K562 (cell line): Measurements from ENCODE around the gene KIF20A. TPM values are rescaled to one million over a fixed set of nuclear protein-coding genes. Genes with fewer than 3 reads are reported as not detected.

ENCODE experiments used
- ATAC-seq: fragments of 200-7000 bp; cut with Tn5 transposase; 3 replicates; pipeline ENCODE4 v1.9.1; 2020; ENCODE audit warnings: moderate library complexity
- BruUV-seq: library from RNA; stranded (reverse); fragments of 400-500 nt; replicated peaks from 2 replicates; lab custom pipeline; 2021; lab: Mats Ljungman, UMichigan
- CTCF ChIA-PET: fragments of 300-600 bp; formaldehyde crosslinking; extraction: SDS; loops from one replicate; lab custom pipeline; 2021; ENCODE audit warnings: low intra/inter-chr PET ratio; lab: Yijun Ruan, JAX
- POLR2A ChIA-PET: fragments of 300-600, 350-650 bp; sonication (Branson Sonifier 250); formaldehyde crosslinking; extraction: SDS; loops from one replicate; lab custom pipeline; 2021; ENCODE audit warnings: antibody characterized with exemption, inconsistent platforms; lab: Yijun Ruan, JAX
- DNase-seq, 4 experiments: peaks; one replicate each; pipeline versions ENCODE4 v3.0.0 to v3.0.0-alpha.2; 2011 to 2018; ENCODE audit warnings: low spot score in 3 of 4, mixed read lengths in 3 of 4; ENCODE audit errors: extremely low read depth in 1 of 4
- FAIRE-seq: peaks from 2 replicates; lab custom pipeline; 2011; peaks lifted over from hg19 to GRCh38; lab: Jason Lieb, UNC
- H2AFZ ChIP-seq: 2 replicates; pipeline ENCODE4 v1.6.0; 2011; ENCODE audit warnings: low read depth, low read length, control low read depth, inconsistent platforms
- H3K27ac ChIP-seq: fragments of 200-600 bp; 3 replicates; pipeline ENCODE4 v1.8.0; 2011; ENCODE audit warnings: low read depth, mild to moderate bottlenecking, control low read depth, inconsistent platforms, low read length, moderate library complexity, mixed read lengths; ENCODE audit errors: extremely low read depth
- H3K27me3 ChIP-seq, 2 experiments: fragments of 300-600 bp in 1 of 2; 2 replicates in 1 of 2; 3 replicates in 1 of 2; pipeline versions ENCODE4 v1.6.0 to v1.8.0; 2011; ENCODE audit warnings: inconsistent platforms in 2 of 2, low read length in 2 of 2, mild to moderate bottlenecking in 1 of 2, mixed read lengths in 1 of 2, moderate library complexity in 1 of 2; ENCODE audit not compliant: control insufficient read depth in 2 of 2, insufficient read depth in 2 of 2
- H3K36me3 ChIP-seq: fragments of 300-600 bp; 3 replicates; pipeline ENCODE4 v1.8.0; 2011; ENCODE audit warnings: mild to moderate bottlenecking, low read length, inconsistent platforms; ENCODE audit not compliant: control insufficient read depth, insufficient read depth
- H3K4me1 ChIP-seq, 2 experiments: fragments of 200-600 bp in 1 of 2; replicated peaks in 1 of 2; 2 replicates in 1 of 2; 3 replicates in 1 of 2; pipeline versions ENCODE4 v1.5.1 to v1.8.0; 2011; ENCODE audit warnings: inconsistent platforms in 2 of 2, low read length in 2 of 2, mild to moderate bottlenecking in 1 of 2, mixed read lengths in 1 of 2, moderate library complexity in 1 of 2; ENCODE audit not compliant: control insufficient read depth in 2 of 2, insufficient read depth in 2 of 2
- H3K4me2 ChIP-seq: 2 replicates; pipeline ENCODE4 v1.6.1; 2011; ENCODE audit warnings: low read length, control low read depth, inconsistent platforms, mixed read lengths; ENCODE audit not compliant: insufficient read depth
- H3K4me3 ChIP-seq: fragments of 200-600 bp; sonication (generic), shearing (Covaris generic); 2 replicates; pipeline ENCODE4 v1.5.1; 2016; ENCODE audit warnings: control low read depth, inconsistent platforms
- H3K79me2 ChIP-seq: fragments of 200-600 bp; 3 replicates; pipeline ENCODE4 v1.8.0; 2011; ENCODE audit warnings: low read length, inconsistent platforms; ENCODE audit not compliant: control insufficient read depth, insufficient read depth
- H3K9ac ChIP-seq, 2 experiments: 2 replicates each; pipeline versions ENCODE4 v1.6.0 to v1.6.1; 2011; ENCODE audit warnings: low read depth in 2 of 2, low read length in 2 of 2, control low read depth in 1 of 2, inconsistent platforms in 1 of 2, mild to moderate bottlenecking in 1 of 2, mixed read lengths in 1 of 2; ENCODE audit not compliant: insufficient read depth in 1 of 2
- H3K9me1 ChIP-seq: one replicate; pipeline ENCODE4 v1.6.0; 2011; ENCODE audit warnings: inconsistent platforms, mild to moderate bottlenecking, low read length, moderate library complexity; ENCODE audit not compliant: control insufficient read depth, insufficient read depth
- H3K9me3 ChIP-seq: replicated peaks from 2 replicates; pipeline ENCODE4 v1.5.1; 2011; ENCODE audit warnings: low read depth, low read length, inconsistent platforms; ENCODE audit not compliant: control insufficient read depth, insufficient read depth
- H4K20me1 ChIP-seq: replicated peaks from 2 replicates; pipeline ENCODE4 v1.6.1; 2011; ENCODE audit warnings: low read length, inconsistent platforms, mixed read lengths; ENCODE audit not compliant: control insufficient read depth, insufficient read depth
- FOSL1 ChIP-seq: fragments of 200-800 bp; sonication (Bioruptor generic); conservative IDR thresholded peaks from 2 replicates; pipeline ENCODE4 v1.6.1; 2016; ENCODE audit warnings: missing genetic modification characterization, missing compliant biosample characterization
- JUND ChIP-seq, 2 experiments: IDR thresholded peaks; 2 replicates in 1 of 2; 3 replicates in 1 of 2; pipeline ENCODE4 v1.6.1; 2011; ENCODE audit warnings: borderline replicate concordance in 2 of 2, low read depth in 2 of 2, low read length in 2 of 2, improper control_type of control experiment in 1 of 2, missing biosample characterization in 1 of 2, missing genetic modification characterization in 1 of 2, missing genetic modification reagents in 1 of 2
- WGBS: fragments of 100-300 bp; shearing (Covaris generic); methylation state at CpG from one replicate; pipeline ENCODE4 v1.1.6; 2016; ENCODE audit warnings: low coverage, mixed read lengths; ENCODE audit not compliant: insufficient coverage; ENCODE audit errors: missing lambda C conversion rate; 5-methylcytosine and 5-hydroxymethylcytosine counted together
- in situ Hi-C: fragments of 300-500 bp; cut with MboI; formaldehyde crosslinking; loops from 4 replicates; pipeline ENCODE4 v1.15.0; 2018; ENCODE audit warnings: inconsistent platforms, mixed read lengths
- intact Hi-C: fragments of 100-400 bp; cut with micrococcal nuclease; formaldehyde crosslinking; loops from 2 replicates; pipeline ENCODE4 v1.14.2; 2022
- polyA plus RNA-seq, 8 experiments: library from polyadenylated mRNA; depleted of rRNA in 4 of 8; stranded (reverse) in 5 of 8; unstranded in 3 of 8; fragments of >200 nt; fragmentation: Nextera tagmentation in 2 of 8; fragmentation: Illumina TruSeq in 1 of 8; extraction: Ambion mirVana in 2 of 8; extraction: Trizol in 1 of 8; gene quantifications; 2 replicates each; pipeline versions ENCODE4 v1.2.1 to v1.2.3, GENCODE V29; 2011 to 2014; ENCODE audit warnings: inconsistent platforms in 1 of 8, missing spikeins in 1 of 8
- total RNA-seq, 7 experiments: library from RNA; depleted of rRNA in 6 of 7; stranded (reverse); fragments of >200 nt in 6 of 7; fragmentation: Illumina TruSeq in 2 of 7; extraction: Trizol in 2 of 7; gene quantifications; 2 replicates each; pipeline versions ENCODE4 v1.2.1 to v1.2.3, GENCODE V29; 2011 to 2021; ENCODE audit warnings: low replicate concordance in 1 of 7
- TF ChIP-seq, protein P1 (sequence below), 2 experiments: fragments of 450-650 bp in 1 of 2; sonication (generic) in 1 of 2; formaldehyde crosslinking in 1 of 2; IDR thresholded peaks in 1 of 2; conservative IDR thresholded peaks in 1 of 2; 2 replicates each; pipeline versions ENCODE4 v1.6.1 to v1.8.1; 2016 to 2023; ENCODE audit warnings: mild to moderate bottlenecking in 2 of 2, moderate library complexity in 2 of 2, inconsistent platforms in 1 of 2, missing genetic modification reagents in 1 of 2
- TF ChIP-seq, protein P2 (sequence below): IDR thresholded peaks from 3 replicates; pipeline ENCODE4 v1.6.1; 2011; ENCODE audit warnings: borderline replicate concordance, mild to moderate bottlenecking; ENCODE audit not compliant: insufficient read length, insufficient read depth

Gene KIF20A
- total and polyA plus RNA-seq, 9 of the 15 experiments (the other 6 are each of a cell fraction or from before 2014, with no cell fraction given), result 36.8 to 61.2 (median 55.5) TPM

DNA sequence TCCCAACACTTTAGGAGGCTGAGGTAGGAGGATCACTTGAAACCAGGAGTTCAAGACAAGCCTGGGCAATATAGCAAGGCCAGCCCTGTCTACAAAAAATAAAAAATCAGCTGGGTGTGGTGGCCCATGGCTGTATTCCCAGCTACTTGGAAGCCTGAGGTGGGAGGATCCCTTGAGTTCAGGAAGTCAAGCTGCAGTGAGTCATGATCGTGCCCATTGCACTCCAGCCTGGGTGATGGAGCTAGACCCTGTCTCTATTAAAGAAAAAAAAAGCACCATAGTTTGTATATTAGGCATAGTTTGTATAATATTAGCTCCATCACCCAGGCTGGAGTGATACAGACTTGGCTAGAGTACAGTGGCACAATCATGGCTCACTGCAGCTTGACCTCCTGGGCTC is 30.1 kb upstream of the KIF20A start:
- Histone ChIP-seq H3K9ac (no peak overlapping the region), H4K20me1 (no peaks in the 10 kb centered on the region), H3K4me3 (no peak overlapping the region), H3K9me3 (no peaks in the 10 kb centered on the region), H3K36me3 (no peaks in the 10 kb centered on the region), H3K4me2 (no peak overlapping the region), H3K9me1 (no peaks in the 10 kb centered on the region), H3K27ac (no peak overlapping the region), H3K79me2 (no peaks in the 10 kb centered on the region), H3K27me3 (peaks cover 4 to 10% of the 10 kb centered on the region in 2 experiments; a peak in 2 of 5 replicates), H3K4me1 (no peaks in the 10 kb centered on the region), H2AFZ (no peak overlapping the region)
- DNase-seq, result peak in 1 of 4 experiments; percentile 28
- intact Hi-C loops, result no loop called here
- ATAC-seq, result peak; percentile 33; the same call in 2 of the 3 replicates
- FAIRE-seq, result no peak
- CTCF ChIA-PET, result no interaction called here
- TF ChIP-seq, protein P1, sequence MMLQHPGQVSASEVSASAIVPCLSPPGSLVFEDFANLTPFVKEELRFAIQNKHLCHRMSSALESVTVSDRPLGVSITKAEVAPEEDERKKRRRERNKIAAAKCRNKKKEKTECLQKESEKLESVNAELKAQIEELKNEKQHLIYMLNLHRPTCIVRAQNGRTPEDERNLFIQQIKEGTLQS (IDR thresholded peaks at IDR 0.05), result peak; percentile 28; the same call in 1 of the 2 replicates
- TF ChIP-seq, protein P1 (CRISPR knock-in tag; conservative IDR thresholded peaks at IDR 0.05), result no peak
- TF ChIP-seq JUND (IDR thresholded peaks at IDR 0.05; ENCODE audit: borderline replicate concordance, low read depth, low read length) (0 out of 2 replicates have a peak, but pooled peaks have one; percentile 14), JUND (tag; IDR thresholded peaks at IDR 0.05; ENCODE audit: borderline replicate concordance, low read depth, low read length) (no peak), FOSL1 (tag) (peak; percentile 41)
- TF ChIP-seq, protein P2, sequence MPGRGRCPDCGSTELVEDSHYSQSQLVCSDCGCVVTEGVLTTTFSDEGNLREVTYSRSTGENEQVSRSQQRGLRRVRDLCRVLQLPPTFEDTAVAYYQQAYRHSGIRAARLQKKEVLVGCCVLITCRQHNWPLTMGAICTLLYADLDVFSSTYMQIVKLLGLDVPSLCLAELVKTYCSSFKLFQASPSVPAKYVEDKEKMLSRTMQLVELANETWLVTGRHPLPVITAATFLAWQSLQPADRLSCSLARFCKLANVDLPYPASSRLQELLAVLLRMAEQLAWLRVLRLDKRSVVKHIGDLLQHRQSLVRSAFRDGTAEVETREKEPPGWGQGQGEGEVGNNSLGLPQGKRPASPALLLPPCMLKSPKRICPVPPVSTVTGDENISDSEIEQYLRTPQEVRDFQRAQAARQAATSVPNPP, result no peak
- WGBS, result 0% methylated on average over 1 of the region's 1 CpG
- BruUV-seq, result no TSS peak
- in situ Hi-C loops, result no loop called here
- POLR2A ChIA-PET, result interaction anchor here (0.6 to 1.6 kb wide), 6 partner anchors 9 to 191 kb away, joined by 3 to 6 read pairs (median 3); partner anchors contain the start of gene NME5
